Kasumi-1 (cell line): ENCODE data around the gene FRMD4A.
"Not testable (repeated sequence)": the region's sequence is repeated elsewhere in the genome, so short reads cannot be mapped to it uniquely, and the experiment has no call there.

Experiments
- DNase-seq, 2 experiments: peaks; one replicate each; lab custom pipeline; 2025; lab: John Stamatoyannopoulos, UW

The FRMD4A gene

GRCh38 chr10:13977861-13978532, 352.7 kb downstream of the FRMD4A start:
- DNase-seq, result no peak

- DNase-seq, result no peak
Observed at GRCh38 chr10:13973742-13974141, 357.0 kb downstream of the FRMD4A start.

DNA sequence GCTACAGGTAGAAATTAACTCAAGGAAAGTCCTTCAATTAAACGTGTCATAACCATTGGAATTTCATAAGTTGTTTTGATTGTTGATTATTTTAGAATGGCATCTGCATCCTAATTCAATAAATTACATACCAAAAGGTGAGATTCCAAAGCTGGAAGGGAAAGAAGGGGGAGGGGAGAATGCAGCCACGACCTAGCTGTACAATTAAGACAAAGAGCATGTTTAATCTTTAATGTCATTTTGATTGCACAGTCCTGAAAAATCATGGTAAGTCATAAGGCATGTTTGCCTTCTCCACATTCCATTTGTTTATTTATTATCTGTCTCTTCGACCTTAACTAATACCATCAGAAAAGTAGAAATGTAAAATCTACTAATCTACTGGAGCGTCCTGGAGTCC, 358.1 kb downstream of the FRMD4A start:
- no peak for DNase-seq

- DNase-seq, result no peak
Observed at GRCh38 chr10:13971601-13972475, 358.9 kb downstream of the FRMD4A start.

DNA sequence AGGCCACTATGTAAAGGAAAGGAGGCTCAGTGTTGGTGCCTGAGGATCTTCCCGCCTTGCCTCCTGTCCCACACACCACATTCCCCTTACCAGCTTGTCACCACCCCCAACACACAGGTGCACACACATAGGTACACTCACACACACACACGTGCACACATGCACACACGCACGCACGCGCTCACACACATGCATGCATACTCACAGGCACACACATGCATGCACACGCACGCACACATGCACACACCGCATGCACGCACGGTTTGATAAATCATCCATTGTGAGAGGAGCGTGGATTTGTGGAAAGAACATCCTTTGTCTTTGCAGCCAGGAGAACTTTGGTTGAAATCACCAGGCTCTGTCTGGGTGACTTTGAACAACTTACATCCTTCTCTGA, 359.8 kb downstream of the FRMD4A start:
- no peak for DNase-seq

GRCh38 chr10:13970236-13970956, 360.3 kb downstream of the FRMD4A start:
- no peak for DNase-seq

GRCh38 chr10:13969792-13970140, 361.0 kb downstream of the FRMD4A start:
- DNase-seq, result no peak

DNA sequence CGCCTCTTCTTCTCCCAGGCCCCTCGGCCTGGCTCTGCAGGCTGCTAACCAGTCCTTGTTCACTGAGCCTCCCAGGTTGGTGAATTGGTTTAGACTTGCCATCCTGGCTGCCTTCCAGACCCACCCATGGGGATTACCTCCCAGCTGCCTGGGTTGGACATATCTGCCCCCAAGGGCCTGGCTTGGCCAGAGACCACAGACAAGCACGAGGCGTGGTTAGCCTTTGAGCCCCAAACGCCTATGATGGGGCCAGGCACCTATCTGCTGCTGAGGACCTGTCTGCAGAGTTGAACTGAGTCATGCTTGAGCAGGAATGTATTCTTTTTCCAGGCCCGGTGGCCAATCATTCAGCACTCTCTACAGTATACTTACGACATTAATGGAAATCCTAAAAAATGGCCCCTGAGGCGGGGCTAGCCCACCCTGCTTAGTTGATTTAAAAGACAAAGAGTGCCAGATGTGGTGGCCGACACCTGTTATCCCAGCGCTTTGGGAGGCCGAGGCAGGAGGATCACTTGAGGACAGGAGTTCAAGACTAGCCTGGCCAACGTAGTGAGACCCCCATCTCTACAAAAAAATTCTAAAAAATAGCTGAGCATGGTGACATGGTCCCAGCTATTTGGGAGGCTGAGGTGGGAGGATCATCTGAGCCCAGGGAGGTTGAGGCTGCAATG, 361.5 kb downstream of the FRMD4A start:
- no peak for DNase-seq

GRCh38 chr10:13961853-13962252, 368.9 kb downstream of the FRMD4A start:
- DNase-seq, result no peak

DNA sequence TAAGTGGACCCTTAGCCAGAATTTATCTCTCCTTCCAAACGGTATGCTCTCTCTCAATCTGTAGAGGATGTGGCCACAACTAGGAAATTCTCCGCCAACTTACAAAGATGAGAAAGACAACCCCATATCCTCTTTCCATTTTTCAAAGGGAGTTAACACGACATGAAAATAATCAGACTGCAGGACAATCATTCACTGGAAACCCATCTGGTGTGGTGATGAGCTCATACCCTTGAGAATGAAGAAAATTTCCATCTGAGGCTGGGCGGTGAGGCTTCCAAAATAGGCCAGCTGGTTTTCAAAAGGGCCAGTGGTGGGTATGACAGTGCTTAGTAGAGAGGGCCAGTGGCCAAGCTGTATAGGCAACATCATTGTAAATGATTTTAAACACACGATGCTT, 369.6 kb downstream of the FRMD4A start:
- no peak for DNase-seq

- no peak for DNase-seq
Observed at GRCh38 chr10:13960603-13961002, 370.1 kb downstream of the FRMD4A start.

DNA sequence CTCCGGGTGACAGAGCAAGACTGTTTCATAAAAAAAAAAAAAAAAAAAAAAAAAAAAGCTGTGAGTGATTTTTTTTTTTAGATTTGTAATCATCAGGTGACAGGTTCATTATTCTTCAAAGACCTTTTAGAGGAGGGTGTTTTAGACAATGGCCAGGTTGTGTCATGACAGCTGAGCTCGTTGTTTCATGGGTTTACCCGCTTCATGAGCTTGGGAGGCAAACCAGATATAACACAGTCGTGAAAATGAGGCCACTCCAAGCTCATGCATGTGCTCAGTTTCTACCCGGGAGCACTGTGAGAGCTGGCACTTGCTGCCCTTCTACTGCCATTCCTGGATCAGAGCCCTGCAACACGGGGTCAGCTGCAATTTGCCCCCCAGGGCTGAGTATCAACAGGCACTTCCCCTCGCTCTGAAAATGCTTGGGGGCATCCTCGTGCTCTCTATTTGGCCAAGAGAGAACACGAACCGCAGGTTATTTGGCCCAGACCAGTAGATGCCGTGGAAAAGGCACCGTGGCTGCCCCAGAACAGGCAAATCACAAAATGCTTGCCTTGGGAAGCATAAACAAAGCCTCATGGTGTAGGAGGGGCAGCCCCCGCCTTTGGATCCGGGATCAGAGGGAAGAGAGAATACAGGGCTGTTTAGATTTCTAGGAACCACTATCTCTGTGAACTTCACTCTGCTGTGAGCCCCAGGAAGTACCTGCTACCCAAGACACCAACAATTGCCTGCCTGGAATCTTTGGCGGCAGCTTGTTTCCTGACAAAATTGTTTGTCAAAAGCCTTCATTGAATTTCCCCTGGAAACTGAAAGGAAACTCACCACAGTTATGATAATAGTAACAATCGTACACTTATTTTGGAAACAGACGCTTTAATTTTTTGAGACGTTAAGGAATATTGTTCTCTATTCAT, 371.0 kb downstream of the FRMD4A start:
- no peak for DNase-seq

- no peak for DNase-seq
Observed at GRCh38 chr10:13957856-13958255, 372.9 kb downstream of the FRMD4A start.

GRCh38 chr10:13956826-13957225, 373.9 kb downstream of the FRMD4A start:
- no peak for DNase-seq

DNA sequence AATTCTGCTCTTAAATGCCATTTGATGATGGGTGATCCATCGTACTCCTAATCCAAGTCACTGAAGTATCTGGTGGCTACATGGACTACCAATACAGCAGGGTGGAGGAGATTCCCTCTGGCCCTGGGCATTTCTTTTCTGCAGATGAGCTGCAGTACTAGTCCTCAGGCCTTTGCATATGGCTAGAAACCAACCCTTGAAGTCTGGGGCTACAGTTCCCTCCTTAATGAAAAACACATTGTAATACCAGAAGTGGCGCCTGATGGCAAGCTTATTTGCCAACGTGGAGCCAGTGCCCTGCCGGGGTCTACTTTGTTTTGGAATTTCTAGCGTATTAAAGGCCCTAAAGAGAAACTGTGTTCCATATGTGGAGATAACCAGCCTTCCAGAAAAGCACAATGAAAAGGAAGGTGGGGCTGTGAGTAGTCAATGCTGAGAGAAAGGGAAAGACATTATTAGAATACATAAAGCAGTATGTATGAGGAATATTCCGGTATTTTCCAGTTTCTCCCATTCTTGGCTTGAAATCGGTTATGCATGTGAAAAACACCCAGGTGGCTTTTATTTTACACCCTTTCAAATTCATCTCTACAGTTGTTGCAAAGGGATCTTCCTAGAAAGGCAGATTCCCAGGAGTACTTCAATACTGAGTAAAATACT, 375.2 kb downstream of the FRMD4A start:
- no peak for DNase-seq

DNA sequence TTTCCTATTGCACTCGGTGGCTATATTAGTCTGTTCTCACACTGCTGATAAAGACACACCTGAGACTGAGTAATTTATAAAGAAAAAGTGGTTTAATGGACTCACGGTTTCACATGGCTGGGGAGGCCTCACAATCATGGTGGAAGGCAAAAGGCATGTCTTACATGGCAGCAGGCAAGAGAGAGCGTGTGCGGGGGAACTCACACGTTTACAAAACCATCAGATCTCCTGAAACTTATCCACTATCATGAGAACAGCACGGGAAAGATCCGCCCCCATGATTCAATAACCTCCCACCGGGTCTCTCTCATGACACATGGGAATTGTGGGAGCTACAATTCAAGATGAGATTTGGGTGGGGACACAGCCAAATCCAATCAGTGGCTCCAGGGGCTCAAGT, 376.5 kb downstream of the FRMD4A start:
- DNase-seq, result not testable (repeated sequence)

- DNase-seq, result no peak
Observed at GRCh38 chr10:13953371-13953770, 377.4 kb downstream of the FRMD4A start.

- no peak for DNase-seq
Observed at GRCh38 chr10:13950543-13950939, 380.2 kb downstream of the FRMD4A start.

DNA sequence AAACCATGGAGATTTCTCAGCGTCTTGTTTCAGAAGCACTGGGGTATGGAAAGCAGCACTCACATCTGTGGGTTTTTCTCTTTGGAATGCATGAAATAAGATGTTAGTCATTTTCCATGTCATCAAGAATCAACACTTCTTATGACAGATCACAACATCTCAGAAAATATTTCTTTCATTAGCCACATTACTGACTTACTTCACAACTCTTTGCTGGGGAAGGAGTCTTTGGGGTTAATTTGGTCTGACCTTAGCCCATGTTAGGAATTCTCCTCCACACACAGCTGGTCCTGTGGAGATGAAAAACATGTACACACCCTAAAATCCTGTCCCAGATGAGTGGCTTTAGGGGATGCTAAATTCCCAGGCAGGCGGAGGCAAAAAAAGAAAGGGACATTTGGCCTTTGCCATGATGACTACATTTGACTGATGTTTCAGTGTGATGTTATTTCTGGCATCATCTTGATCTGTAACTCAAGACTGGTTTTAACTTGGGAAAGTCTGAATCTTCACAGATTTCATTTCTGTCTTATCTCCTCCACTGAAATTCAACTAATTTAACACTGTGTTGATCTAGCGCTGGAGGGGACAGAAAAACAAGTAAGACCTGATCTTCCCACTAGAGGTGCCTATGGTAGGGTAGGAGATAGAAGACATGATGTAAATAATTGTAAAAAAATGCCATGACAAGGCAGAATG, 380.7 kb downstream of the FRMD4A start:
- DNase-seq, result no peak

GRCh38 chr10:13946209-13946460, 384.6 kb downstream of the FRMD4A start:
- no peak for DNase-seq
